Peyer's patch (tissue), 4 donors: Measurements from ENCODE around the gene PRAMEF1.

Source experiments
- POLR2A ChIP-seq, 2 donors: fragments of 450-650 bp; IDR thresholded peaks; one replicate each; pipeline ENCODE4 v1.5.1; 2017; ENCODE audit warnings: antibody characterized with exemption in 2 of 2, mild to moderate bottlenecking in 2 of 2, moderate library complexity in 2 of 2
- TF ChIP-seq, protein P1 (sequence below), 6 experiments: fragments of 450-650 bp in 4 of 6; fragments of 200-600 bp in 2 of 6; sonication (generic) in 1 of 6; IDR thresholded peaks; one replicate each; pipeline ENCODE4 v1.5.1; 2017 to 2019; ENCODE audit warnings: antibody characterized with exemption in 6 of 6, mild to moderate bottlenecking in 3 of 6, moderate library complexity in 1 of 6

DNA sequence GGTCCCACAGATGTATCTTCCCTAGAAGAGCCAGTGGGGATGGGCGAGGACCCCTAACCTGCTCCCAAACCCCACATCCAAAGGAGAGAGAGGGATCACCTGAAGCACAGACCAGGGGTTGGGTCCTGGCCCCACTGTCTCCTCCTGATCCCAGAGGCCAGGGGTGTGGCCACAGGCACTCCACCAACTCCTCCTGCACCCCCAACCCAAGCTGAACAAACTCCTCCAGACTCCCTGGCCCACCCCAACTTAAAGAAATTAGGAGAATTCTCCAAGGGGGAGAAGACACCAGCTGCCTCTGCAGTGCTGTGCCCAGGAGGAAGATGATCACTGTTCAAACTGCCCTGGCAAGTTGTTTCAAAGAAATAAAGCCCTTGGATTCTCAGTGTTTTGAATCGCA lies 22.2 kb upstream of the PRAMEF1 start:
- TF ChIP-seq, protein P1, sequence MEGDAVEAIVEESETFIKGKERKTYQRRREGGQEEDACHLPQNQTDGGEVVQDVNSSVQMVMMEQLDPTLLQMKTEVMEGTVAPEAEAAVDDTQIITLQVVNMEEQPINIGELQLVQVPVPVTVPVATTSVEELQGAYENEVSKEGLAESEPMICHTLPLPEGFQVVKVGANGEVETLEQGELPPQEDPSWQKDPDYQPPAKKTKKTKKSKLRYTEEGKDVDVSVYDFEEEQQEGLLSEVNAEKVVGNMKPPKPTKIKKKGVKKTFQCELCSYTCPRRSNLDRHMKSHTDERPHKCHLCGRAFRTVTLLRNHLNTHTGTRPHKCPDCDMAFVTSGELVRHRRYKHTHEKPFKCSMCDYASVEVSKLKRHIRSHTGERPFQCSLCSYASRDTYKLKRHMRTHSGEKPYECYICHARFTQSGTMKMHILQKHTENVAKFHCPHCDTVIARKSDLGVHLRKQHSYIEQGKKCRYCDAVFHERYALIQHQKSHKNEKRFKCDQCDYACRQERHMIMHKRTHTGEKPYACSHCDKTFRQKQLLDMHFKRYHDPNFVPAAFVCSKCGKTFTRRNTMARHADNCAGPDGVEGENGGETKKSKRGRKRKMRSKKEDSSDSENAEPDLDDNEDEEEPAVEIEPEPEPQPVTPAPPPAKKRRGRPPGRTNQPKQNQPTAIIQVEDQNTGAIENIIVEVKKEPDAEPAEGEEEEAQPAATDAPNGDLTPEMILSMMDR (IDR thresholded peaks at IDR 0.05), result no peak
- no peak for TF ChIP-seq POLR2A (IDR thresholded peaks at IDR 0.05)
